GM19397 (cell line): ENCODE results near the gene TNFAIP3.
A peak's percentile ranks its signal among the peaks of the same experiment; 100 is the strongest.

Experiments
- ATAC-seq: cut with Tn5 transposase; IDR thresholded peaks from one replicate; pipeline ENCODE4 v1.9.1; 2021; ENCODE audit warnings: mild to moderate bottlenecking, moderate library complexity; ENCODE audit not compliant: unreplicated experiment

TNFAIP3 gene

DNA sequence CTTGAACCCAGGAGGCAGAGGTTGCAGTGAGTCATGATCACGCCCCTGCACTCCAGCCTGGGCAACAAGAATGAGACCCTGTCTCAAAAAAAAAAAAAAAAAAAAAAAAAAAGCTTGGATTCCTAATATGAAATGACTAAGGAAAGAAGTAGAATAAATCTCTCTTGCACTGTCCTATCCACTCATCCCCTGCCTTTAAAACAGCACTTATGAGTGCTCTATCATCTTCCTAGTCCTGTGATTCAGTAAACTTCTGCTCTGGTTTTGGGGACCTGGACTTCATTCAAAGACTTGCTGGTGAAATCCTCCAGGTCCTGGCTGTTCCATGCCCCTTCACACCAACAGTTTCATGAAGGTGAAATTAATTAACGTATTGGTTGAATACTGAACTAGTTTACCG, 29.6 kb downstream of the TNFAIP3 start:
- ATAC-seq = no peak

DNA sequence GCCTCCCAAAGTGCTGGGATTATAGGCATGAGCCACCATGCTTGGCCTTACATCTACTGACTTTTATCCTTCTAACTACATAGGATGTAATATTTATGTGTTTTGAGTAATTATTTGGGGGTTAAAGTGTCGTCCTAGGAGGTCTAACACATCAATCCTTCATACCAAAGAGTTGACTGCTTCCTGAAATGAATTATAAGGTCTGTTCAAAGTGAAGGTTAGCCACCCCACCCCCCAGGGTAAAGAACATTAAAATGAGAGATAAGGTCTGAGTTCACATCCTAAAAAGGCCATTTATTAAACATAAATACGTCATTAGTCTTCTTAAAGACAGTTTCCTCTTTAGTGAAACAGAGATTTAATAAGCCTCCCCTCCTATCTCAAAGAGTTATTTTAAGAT, 33.8 kb downstream of the TNFAIP3 start:
- no peak for ATAC-seq

DNA sequence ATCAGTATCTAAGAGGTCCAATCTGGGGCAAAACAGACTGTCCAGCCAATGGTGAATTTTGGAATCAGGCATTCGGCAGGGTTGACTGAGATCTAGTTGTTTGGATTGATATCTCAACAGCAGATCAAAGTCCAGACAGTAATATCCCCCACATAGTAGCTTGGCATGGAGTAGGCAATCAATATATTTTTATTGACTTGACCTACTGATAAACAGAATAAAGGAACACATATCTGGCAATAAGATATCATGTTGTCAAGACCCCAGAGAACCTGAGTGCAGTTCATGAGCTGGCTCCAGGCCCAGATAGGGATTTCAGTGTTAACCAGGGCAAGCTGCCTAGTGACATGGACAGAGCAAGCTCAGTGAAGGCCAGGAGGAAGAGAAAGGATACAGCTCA, 34.4 kb downstream of the TNFAIP3 start:
- no peak for ATAC-seq

DNA sequence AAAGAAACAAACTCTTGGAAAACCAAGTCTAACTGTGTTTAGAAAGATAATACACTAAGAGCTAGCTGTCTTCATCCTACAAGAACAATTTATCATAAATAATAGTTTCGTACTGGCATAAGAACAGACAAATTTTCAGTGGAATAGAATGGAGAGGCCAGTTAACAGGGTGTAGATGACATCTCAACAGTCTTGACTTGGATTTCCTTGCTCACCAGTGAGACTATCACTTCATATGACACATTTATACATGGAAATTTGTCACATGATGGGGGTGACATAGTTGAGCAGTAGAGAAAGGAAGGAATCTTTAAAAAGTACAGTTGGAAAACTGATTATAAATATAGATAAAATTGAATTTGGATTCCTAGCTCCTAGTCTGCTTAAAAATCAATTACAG, 35.6 kb downstream of the TNFAIP3 start:
- no peak for ATAC-seq

DNA sequence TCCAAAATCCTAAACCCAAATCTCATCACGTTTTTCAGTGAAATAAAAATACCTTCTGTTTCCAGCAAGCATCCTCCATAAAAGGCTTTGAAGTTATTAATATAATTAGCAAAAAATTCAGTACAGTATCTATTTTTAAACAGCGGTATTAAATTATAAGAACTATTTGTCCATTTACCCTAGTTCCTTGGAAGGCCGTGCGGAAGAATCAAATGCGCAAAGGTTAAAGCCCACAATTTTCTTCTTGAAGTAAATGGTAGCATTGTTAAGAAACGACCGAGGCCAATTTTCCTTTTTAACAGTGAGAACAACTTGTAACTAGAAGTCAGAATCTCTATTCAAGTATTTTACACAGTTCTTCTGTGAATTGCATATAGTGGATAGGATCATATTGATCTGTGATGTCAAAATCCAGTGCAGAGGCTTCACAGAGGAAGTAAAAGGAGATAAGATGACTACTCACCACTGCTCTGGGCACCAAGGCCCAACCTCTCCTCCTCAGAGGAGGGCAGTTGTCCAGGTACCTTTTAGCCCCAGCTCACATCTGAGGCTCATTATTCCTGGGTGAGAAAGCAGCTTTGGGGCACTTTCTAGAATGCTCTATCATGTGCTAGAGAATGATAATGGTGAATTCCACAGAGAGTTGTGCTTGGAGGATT, 36.3 kb downstream of the TNFAIP3 start:
- ATAC-seq = no peak

DNA sequence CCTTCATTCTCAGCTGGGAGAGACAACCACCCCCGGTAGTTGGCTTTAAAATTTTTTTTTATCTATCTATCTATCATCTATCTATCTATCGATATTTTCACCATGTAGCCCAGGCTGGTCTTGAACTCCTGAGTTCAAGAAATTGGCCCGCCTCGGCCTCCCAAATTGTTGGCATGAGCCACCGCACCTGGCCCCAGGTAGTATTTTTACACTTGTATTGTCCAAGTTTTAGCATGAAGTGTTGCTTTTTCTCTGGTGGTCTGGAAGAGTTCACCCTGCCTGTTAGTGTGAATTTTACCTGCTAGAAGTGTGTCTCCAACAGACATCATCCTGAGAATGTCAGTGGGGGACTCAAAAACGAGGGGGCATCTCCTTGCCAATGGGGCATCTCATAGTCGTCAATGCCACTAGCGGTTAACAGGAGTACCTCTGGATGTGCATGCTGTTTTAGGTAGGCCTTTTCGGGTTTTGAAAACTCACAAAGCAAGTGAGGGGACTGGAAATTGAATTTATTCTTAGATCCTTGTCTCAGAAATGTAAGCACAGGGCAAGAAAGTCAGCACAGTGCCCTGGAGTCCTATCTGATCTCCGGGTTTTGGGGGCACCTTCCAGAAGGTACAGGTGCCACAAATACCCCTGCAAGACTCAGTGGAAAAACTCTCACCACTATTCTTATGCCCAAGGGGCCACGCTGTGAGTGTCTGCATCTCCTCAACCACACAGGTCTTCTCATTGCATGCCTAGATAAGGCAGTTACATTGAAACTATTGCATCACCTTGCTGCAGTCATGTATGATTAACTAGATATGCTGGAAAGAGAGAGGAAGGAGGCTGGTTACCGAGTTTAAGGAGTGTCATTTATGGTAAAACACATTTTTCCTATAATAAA, 37.1 kb downstream of the TNFAIP3 start:
- peak; percentile 75 for ATAC-seq

DNA sequence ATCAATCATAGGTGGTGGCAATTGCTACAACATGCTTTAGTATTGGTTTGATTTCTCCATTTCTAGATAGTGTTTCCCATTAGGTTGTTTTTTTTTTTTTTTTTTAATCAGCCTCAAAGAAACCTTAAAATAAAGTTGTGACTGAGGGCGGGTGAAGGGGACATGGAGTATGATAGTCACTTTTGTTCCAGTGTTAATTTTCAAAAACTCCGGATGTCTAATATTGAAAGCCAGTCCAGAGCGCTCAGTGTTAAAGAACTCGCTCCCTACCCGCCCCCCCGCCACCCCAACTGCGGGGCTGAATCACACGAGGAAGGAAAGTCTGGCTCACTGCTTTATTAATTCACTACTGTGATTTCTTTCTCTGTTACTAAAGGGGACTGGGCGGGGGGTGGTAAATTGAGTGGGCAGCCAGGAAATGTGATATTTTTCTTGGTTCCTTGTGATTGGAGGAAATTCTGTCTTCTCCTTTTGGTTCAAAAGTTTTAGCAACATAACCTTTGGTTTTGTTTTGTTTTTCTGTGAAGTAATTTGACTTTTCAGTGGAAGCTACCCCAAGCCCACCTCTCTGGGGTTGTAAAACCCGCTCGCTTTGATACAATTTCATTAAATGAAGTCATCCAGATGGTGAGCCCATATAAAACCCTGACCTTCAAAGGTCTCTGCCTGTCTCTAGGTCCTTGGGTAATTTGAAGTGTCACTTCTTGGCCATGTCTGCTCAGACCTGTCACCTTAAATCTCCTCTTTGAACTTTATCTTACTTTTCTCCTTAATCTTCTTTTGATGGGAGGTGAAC, 38.0 kb downstream of the TNFAIP3 start:
- peak; percentile 37 for ATAC-seq

DNA sequence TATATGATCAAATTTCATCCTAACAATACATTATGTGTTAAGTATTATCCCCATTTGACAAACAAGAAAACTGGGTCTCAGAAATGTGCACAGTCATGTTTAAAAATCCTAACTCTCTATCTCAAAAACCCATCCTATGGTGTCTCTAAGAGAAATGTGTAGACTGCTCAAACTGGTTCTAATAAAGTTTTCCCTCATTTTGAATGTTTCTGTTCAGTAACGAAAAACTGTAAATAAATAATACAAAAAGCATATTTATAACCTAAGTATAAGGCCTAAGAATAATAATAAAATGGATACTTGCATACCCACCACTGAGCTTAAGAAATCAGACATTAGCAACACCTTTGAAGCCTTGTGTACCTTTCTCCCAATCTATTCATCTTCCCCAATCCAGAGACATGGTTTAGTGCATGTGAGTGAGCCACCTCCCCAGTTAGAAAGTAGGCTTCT, 39.0 kb downstream of the TNFAIP3 start:
- ATAC-seq = no peak

DNA sequence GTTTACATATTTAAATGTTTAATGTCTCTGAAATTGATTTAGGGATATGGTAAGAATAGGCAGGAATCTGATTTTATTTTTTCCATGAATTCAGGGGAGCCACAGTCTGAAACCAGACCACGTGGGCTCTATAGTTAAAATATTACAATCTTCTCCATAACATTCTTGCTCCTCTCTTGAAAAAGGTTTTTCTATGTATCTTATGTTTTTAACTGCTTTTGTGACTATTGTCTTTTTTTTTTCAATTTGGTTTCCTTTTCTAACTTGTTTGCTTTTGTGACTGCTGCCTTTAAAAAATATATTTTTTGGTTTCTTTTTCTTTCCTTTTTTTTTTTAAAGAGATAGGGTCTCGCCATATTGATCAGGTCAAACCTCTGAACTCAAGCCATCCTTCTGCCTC, 40.1 kb downstream of the TNFAIP3 start:
- ATAC-seq = no peak

DNA sequence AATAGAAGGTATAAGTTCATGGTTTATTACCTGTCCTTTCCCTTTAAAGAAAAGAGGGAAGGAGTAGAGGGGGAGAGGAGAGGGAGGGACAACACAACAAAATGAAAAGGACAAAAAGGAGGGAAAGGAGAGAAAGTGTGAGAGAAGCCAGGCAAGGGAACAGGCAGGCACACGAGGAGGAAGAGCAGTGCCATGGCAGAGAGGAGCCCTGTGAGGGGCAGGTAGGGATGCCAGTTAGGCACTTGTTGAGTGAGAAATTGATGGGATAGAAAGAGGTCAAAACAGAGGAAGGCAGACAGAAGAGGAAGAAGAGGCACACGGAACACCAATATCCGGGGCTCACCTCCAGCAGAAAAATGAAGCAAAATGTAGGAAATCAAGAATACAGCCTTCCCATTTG, 42.5 kb downstream of the TNFAIP3 start:
- ATAC-seq = no peak

DNA sequence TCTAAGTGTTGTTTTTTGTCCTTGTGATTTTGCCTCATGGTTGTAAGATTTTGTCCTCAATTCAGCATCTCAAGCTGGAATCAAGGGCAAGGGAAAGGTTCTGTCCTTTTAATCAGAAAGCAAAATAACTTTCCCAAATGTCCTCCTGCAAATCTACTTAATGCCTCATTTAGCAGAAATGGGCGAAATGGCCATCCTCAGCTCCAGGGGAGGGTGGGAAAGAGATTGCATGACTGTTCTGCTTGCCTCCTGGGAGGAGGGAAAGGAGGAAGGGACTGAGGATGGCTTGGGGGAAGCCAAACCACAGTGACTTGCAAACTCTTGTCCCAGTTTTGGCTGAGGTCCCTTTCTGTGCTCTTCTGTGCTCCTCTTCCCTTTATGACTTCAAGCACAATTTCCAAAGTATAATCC, 43.4 kb downstream of the TNFAIP3 start:
- no peak for ATAC-seq

DNA sequence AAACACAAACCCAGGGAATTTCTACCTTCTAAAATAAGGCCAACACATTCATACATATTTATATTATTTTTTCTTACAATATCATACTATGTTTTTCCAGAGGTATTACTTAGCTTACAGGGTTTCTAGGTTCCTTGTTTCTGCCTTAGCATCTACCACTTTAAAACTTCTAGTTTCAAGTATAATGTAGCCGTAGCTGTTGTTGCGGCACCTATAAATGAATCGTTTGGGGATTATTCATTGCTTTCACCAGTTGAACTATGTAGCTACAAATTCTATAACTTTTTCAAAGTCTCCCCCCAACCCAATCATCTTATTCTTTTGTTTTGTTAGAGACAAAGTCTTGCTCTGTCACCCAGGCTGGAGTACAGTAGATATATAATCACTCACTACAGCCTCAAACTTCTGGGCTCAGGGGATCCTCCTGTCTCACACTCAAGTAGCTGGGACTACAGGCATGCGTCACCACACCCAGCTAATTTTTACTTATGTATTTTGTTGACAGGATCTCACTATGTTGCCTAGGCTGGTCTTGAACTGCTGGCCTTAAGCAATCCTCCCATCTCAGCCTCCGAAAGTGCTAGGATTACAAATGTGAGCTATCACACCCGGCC, 43.9 kb downstream of the TNFAIP3 start:
- no peak for ATAC-seq

DNA sequence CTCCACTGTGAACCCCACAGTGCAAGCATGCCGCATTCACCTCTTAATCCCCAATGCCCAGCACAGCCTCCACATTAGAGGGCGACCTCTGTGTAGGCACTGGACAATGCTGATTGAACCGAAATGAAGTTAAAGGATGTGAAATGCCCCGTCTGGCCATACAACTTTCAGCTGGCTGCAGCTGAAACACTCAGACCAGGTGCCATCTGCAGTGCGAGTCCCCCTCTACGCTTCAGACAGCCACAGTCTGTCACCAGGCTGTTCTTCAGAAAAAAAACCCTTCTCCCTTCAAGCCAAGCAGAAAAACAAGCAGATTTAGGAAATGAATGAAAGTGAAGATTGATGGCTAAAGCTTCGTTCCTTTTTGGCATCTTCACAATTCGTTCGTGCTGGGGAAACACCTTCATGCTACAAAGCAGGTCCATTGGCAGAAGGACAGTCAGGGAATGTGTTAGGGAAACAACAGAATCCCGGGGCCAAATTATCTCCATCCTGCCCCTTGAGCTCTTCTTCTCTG, 44.7 kb downstream of the TNFAIP3 start:
- ATAC-seq = peak; percentile 64

DNA sequence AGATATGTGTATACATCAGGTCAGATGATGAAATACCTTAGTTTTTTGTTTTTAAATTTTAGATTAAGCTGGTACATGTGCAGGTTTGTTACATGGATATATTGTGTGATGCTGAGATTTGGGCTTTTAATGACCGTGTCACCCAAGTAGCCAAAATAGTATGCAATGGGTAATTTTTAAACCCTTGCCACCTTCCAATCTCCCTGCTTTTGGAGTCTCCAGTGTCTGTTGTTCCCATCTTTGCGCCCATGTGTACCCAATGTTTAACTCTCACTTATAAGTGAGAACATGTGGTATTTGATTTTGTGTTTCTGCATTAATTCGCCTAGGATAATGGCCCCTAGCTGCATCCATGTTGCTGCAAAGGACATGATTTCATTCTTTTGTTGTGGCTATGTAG, 45.8 kb downstream of the TNFAIP3 start:
- no peak for ATAC-seq

DNA sequence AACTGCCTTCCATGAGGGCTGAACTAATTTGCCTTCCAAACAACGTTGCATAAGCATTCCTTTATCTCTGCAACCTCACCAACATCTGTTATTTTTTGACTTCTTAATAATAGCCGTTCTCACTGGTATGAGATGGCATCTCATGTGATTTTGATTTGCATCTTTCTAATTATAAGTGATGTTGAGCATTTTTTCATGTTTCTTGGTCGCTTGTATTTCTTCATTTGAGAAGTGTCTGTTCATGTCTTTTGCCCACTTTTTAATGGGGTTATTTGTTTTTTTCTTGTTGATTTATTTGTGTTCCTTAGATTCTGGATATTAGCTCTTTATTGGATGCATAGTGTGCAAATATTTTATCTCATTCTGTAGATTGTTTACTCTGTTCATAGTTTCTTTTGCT, 46.4 kb downstream of the TNFAIP3 start:
- no peak for ATAC-seq

DNA sequence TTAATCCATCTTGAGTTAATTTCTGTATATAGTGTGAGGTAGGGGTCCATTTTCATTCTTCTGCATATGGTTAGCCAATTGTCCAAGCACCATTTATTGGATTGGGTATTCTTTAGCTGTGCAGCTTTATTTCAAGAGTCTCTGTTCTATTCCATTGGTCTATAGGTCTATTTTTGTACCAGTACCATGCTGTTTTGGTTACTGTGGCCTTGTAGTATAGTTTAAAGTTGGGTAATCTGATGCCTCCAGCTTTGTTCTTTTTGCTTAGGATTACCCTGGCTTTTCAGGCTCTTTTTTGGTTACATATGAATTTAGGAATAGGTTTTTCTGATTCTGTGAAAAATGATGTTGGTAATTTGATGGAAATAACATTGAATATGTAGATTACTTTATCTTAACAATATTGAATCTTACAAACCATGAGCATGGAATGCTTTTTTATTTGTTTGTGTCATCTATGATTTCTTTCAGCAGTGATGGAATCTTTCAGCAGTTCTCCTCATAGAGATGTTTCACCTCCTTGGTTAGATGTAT, 47.0 kb downstream of the TNFAIP3 start:
- no peak for ATAC-seq

DNA sequence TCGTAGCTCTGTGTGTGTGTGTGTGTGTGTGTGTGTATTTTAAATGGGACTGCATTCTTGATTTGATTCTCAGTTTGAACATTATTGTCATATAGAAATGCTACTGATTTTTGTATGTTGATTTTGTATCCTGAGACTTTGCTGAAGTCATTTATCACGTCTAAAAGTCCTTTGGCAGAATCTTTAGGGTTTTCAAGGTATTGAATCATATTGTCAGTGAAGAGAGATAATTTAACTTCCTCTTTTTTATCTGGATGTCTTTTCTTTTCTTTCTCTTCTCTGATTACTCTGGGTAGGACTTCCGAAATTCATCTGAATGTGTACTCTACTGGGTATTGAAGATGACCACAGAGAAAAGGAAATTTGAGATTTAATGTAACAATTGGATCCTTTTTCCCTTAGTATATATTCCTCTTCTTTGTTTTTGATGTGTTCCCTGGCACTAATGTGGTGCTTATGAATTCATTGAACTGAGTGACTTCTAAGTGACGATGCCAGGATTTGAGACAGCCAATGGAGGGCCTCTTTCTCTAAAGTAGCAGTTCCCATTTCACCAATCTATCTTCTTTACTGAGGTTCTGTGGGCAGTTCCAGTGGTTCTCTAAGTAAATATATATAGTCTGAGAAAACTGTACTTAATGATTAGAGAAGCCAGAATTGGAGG, 47.6 kb downstream of the TNFAIP3 start:
- no peak for ATAC-seq

DNA sequence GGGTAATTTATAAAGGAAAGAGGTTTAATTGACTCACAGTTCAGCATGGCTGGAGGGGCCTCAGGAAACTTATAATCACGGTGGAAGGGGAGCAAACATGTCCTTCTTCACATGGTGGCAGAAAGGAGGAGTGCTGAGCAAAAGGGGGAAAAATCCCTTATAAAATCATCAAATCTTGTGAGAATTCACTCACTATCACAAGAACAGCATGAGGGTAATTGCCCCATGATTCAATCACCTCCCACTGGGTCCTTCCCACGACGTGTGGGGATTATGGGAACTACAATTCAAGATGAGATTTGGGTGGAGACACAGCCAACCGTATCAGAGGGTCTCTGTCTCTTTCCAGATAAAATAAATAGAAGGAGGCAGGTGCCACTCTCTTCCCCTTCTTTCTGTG, 48.7 kb downstream of the TNFAIP3 start:
- ATAC-seq = no peak

DNA sequence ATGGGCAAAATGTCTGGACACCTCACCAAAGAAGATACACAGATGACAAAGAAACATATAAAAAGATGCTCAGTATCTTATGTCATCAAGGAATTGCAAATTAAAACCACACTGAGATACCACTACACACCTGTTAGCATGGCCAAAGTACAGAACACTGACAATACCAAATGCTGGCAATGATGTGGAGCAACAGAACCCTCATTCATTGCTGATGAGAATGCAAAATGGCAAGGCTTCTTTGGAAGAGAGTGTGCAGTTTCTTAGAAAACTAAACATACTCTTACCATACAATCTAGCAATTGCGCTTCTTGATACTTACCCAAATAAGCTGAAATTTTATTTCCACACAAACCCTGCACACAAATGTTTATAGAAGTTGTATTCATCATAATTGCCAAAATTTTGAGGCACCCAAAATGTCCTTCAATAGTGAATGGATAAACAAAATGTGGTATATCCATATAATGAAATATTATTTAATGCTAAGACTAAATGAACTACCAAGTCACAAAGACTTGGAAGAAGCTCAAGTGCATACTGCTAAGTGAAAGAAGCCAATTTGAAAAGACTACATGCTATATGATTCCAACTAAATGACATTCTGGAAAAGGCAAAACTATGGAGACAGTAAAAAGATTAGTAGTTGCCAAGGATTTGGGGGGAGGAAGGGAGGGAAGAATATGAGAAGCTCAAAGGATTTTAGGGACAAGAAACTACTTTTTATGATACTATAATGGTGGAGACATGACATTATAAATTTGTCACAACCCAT, 50.7 kb downstream of the TNFAIP3 start:
- ATAC-seq = no peak

DNA sequence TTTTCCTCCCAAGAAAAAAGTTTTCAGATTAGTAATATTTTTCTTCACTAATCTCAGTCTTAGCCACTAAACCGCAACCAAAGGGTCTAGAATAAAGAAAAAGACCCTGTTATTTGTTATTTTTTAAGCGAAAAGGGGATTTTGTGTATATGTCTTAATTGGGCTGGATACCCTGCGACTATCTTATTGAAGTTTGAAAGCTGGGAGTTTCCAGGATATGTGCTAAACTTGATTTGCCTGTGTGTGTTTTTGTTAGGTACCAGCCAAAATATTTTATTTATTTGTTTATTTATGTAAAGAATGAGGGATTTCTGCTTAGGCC, 52.4 kb downstream of the TNFAIP3 start:
- no peak for ATAC-seq
